NCI-H187 (cell line): ENCODE measurements around the gene SBNO2.

ENCODE experiments used
- DNase-seq, 2 experiments: peaks; one replicate each; lab custom pipeline; 2025; lab: John Stamatoyannopoulos, UW

Gene SBNO2

DNA sequence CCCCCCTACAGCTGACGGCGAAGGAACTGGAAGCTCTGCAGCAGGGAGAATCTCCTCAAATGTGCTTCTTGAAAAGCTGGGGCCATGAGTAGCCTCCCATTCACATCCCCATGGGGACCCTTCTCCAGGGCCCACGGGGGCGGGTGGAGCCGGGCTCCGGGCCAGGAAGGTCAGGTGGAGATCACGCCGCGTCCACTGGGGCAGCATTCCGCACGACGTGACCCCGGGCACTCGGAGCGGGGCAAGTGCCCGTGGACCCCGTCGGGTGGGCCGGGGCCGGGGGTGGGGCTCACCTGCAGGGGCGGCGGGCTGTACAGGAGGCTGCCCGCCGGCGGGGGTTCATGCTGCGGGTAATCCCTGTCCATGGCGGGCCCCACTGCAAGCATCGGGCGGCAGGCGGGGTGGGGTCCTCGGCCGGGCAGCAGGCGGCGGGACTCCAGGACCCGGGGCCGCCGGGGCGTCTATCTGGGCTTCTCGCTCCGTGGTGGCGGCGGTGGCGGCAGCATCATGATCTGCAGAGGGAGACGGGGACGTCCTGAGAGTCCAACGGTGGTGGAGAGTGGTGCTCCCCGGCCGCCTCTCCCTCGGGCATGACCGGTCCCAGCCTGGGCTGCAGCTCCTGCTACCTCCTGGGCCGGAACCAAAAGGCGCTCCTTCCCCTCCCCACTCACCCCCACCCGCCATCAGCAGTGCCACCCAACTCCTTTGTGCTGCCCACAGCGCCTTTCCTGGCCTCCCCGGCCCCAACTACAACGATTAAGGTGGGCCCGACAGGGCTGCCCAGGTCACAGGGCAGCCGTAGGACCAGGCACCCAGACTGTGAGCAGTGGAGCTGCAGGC is 20.0 kb downstream of the SBNO2 start:
- DNase-seq, result no peak

DNA sequence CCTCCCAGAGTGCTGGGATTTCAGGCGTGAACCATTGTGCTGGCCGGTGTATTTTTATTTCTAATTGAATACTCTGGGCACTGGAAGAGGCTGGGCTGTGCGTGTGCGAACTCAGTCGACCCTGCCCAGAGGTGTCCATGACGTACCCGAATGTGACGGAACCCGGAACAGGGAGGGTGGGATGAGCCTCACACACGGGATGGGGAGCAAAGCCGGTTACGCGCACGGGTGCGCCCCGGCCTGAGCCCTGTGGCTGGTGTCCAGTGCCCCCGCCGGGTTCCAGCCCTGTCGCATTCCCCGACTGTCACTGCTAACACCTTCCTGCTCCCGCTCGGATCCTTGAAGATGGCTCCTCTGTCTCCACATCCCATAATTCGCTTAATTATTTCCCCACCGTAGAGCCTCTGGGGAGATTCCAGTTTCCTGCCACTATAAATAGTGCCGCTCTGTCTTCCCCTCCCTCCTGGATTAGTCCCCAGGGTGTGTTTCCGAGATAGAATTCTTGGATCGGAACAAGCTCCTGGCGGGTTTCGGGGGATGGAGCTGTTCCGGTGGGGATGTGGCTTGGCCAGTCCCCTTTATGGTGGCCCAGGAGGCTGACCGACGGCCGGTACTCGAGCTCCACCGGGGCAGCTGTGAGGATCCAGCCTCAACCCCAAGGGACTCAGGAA is 22.0 kb downstream of the SBNO2 start:
- no peak for DNase-seq

DNA sequence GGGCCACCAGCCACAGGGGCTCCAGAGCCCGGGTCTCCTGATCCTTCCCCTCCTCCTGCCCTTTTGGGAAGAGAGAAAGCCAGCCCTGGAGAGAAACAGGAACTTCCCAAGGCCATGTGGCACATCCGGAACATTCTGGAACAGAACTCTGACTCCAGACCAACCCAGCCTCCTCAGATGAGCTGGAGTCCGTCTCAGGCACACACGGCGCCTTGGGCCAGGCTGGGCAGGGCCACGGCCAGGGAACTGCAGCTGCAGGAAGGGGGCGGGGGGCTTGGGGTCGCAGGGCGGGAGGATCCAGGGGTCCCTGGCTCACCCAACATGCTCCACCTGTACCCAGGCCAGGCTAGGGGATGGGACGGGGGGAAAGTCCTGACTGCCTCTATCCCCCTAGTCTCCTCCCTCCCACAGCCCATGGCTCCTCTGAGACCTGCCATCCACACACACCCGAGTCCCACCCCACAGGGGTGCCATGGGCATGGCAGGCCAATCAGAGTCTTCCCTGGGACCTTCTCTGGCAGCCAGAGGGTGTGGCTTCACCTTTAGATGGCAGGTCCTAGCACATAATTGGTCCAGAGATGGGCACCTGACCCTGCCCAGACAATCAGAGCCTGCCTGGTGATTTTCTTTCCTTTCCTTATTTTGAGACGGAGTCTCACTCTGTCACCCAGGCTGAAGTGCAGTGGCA is 22.9 kb downstream of the SBNO2 start:
- DNase-seq, result no peak

DNA sequence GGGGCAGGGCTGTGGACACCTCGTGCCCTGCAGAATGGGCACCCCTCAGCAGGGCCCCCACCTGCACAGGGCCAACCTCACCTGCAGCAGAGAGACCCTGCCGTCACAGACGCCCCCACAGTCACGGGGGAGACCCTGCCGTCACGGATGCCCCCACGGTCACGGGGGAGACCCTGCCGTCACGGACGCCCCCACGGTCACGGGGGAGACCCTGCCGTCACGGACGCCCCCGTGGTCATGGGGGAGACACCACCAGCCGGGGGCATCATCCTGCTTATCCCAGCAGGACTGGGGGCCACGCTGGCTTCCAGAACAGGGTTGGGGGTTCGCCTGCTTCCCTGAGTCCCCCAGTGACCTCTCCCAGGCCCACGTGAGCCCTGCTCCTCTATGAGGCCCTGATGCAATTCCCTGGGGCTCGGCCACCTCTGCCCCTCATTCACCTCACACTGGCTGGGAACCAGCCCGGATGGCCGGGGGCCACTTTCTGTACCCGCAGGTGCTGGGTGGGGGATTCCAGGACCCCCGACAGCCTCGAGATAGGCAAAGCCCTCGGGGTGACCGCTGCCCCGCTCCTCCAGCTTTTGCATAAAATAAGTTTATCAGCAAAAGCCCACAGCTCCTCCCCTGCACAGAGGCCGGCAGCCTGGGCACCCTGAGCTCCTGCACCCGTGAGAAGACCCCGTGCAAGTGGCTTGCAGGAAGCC is 23.6 kb downstream of the SBNO2 start:
- DNase-seq, result no peak

DNA sequence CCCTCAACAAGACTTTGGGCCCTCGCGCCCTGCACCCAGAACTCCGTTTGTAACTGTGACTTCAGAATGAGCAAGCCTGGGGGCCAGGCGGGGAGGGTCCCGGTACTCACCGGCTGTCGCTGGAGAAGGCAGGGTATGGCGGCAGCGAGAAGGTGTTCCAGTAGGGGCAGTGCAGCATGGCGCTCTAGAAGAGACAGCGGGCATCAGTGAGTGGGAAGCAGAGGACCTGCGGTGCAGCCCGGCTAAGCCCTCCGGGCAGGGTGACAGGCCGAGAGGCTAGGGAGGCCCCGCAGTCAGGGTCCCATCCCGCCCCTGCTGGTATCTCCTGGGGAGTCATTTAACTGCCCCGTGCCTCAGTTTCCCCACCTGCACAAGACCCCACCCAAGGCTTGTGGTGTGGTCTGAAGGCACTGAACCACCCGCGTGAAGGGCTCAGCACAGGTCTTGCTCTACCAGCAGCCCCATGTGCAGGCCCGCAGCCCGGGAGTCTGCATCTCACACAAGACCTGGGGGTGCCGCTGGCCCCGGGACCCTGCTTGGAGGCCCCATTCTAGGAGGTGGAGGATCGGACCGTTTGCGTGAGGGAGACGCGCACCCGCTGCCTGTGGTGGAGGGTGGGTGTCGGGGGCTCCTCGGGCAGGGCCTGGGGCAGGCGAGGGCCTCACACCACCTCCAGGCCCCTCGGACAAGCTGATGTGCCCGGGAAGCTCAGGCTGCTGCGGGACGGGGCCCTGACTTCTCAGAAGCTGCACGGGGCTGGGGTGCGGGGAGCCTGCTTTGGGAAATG is 24.6 kb downstream of the SBNO2 start:
- DNase-seq, result no peak

DNA sequence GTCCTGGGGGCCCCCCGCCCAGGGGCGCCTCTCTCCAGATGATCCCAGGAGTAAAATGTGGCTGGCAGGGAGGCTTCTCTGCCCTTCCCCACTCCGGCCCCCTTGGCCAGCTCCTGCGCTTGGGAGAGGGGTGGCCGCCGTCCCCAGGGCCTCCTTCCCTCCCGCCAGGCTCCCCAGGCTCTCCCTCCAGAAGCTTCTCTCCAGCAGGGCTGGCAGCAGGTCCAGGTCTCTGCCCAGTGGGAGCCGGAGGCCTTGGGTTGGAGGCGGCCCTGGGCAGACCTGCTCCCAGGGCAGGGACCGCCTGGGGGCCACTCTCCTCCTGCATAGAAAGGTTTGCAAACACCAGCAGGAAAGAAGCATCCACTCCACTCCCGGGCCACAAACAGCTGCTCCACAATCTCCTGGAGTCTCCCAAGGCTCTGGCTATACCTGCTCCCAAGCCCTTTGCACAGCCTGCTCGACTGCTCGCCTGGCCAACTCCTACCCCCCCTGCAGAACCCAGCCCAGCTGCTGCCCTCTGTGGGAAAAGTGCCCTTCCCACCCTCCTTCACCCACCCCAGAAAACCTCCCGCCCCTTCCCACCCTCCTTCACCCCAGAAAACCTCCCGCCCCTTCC is 26.0 kb downstream of the SBNO2 start:
- no peak for DNase-seq

DNA sequence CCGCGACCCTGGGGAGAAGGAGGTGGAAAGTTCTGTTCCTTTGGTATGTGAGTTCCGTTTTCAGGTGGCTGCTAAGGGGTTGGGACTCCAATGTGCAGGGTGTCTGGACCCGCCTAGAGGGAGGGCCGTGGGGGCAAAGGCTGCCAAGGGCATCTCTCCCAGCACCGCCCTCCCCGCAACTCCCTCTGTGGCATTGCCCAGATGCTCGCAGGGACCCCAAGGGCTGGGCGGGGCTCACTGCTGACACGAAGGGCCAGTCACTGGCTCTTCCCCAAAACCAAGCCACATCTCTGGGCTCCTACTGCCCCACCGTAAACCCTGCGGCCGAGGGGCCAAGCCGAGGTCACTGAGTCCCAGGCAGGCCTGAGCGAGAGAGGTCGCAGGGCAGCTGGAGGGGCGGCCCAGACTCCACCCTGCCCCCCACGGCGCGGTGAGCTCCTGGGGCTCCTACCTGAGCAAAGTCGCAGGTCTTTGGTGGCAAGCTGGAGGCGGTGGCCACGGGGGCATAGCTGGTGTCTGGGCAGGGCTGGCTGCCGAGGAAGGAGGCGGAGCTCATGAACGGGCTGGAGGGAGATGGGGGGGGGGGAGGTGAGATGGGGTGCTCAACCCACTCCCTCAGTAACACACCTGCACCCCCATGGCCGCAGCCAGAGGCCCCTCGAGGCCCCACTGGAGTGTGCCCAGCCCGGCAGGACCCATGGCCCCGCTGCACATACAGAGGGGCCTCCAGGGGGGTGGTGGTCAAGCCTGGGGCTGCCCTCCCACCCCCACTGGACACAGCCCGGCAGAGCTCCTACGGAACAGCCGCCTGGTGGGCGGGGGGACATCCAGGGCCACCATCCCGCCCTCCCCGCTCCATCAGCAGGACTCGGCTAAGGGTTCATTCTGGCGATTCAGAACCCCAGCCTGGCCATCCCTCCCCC is 26.9 kb downstream of the SBNO2 start:
- no peak for DNase-seq

DNA sequence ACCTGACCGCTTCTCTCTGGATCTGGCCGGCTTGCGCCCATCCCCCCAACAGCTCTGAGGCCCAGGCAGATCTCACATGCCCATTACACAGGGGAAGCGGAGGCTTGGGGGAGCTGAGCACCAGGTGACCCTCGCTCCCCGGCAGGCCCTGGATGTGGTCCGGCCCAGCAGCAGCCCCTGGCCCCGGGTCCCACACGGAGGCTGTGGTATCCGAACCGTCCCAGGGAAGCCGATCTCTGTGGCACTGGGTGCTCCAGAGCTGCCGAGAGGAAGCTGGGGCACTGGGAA is 27.7 kb downstream of the SBNO2 start:
- no peak for DNase-seq

DNA sequence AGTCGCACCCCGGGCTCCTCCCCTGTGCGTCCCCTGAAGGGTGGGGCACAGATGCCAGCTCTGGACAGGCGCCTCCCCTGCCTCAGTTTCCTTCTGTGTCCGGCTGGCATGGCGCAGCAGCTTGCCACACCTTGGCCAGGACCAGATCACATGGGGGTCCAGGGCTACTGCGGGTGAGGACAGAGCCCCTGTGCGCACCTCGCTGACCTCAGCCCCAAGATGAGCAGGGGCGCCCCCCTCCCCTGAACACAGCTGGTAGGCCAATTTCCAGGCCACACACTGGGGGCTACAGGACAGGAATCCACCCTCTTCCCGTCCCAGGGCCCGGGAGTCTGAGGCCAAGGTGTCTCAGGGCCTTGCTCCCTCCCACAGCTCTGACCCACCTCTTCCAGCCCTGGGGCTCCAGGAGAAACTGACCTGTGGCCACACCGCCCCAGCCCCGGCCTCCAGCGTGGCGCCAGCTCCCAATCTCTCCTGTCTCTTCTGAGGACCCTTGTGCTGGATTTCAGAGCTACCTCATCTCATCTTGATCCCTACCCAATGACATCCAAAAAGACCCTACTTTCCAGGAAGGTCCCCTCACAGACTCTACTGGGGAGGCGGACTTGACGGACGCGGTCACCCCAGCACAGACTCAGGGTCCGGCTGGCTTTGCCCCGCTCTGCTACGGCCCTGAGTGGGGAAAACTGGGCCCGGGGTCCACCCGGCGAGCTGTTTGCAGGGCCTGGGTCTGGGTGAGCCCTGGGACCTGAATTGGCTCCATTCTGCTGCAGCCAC is 28.2 kb downstream of the SBNO2 start:
- DNase-seq, result no peak

DNA sequence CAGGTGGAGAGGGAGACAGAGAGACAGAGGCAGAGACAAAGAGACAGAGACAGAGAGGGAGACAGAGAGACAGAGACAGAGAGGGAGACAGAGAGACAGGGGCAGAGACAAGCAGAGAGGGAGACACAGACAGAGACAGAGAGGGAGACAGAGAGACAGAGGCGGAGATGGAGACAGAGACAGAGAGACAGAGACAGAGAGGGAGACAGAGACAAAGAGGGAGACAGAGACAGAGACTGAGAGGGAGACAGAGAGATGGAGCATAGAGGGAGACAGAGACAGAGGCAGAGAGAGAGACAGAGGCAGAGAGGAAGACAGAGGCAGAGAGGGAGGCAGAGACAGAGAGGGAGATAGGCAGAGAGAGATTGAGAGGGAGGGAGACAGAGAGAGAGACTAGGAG is 29.3 kb downstream of the SBNO2 start:
- DNase-seq, result no peak

DNA sequence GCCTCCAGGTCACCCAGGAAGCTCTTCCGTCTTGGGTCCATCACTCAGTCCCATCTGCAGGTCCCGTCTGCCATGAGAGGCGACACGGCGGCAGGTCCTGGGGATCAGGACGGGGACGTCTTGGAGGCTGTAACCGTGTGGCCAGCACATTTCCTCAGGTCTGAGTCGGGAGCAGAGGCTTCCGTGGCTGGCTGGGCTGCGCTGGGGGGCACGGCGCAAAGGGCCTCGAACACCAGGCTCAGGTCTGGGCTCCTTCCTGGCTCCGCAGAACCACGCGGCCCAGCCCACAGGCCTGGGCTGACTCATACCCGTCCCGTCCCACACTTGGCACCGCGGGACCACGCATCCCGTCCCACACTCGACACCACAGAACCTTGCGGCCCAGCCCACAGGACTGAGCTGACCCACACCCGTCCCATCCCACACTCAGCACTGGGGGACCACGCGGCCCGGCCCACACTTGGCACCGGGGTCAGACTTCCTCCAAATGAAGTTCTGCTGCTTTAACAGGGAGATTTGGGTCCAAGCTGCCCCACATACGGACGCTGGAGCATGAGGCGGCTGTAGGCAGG is 30.2 kb downstream of the SBNO2 start:
- DNase-seq, result no peak

DNA sequence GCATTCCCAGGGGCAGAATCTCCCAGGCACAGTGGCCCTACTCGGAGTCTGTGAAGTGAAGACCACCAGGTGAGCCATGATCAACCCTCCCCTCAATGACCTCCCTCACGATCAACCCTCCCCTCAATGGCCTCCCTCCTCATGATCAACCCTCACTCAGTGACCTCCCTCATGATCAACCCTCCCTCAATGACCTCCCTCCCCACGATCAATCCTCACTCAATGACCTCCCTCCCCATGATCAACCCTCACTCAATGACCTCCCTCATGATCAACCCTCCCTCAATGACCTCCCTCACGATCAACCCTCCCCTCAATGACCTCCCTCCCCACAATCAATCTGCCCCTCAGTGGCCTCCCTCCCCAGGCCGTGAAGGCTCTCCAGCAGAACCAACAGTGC is 32.1 kb downstream of the SBNO2 start:
- DNase-seq, result no peak

DNA sequence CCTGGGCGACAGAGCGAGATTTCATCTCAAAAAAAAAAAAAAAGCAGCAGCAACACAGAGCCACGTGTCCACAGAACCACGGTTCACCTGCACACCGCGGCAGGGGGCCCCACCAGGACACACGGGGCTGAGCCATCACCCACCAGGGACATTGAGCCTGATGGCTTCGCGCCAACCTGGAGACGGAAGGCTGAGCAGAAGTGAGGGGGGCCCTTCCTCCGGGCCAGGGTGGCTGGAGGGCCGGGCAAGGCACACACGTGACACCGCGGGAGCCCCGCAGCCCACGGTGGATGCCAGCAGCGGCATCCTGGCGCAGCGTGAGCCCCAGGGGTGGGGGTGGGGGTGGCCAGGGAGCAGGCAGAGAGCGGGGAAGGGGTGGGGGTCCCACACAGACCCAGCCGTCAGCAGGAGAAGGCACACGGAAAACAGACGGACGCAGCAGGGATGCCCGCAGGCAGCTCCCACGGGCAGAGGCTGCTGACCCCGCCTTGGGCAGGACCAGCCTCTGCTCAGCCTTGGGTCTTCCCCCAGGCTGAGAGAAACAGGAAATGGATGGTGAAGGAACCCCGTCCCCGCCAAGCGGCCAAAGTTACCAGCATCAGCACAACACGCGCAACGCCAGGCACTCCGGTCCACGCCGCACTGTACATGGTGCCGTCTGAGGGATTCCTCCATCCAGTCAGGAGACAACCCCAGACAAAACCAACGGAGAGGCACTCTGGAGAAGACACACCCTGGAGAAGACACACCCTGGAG is 33.6 kb downstream of the SBNO2 start:
- DNase-seq, result no peak

DNA sequence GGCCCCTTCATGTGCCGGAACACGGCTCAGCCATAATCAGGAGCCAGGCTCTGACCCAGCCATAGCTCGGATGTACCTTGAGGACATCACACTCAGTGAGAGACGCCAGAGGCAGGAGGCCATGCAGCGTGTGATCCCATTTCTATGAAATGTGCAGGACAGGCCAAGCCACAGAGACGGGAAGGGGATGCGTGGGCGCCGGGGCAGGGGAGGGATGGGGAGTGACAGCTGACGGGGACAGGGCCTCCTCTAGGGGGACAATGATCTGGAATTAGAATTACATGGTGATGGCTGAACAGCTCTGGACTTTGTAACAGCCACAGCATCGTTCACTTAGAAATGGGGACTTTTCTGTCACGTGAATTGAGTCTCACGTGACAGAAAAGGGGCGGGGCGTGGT is 34.9 kb downstream of the SBNO2 start:
- DNase-seq, result no peak

DNA sequence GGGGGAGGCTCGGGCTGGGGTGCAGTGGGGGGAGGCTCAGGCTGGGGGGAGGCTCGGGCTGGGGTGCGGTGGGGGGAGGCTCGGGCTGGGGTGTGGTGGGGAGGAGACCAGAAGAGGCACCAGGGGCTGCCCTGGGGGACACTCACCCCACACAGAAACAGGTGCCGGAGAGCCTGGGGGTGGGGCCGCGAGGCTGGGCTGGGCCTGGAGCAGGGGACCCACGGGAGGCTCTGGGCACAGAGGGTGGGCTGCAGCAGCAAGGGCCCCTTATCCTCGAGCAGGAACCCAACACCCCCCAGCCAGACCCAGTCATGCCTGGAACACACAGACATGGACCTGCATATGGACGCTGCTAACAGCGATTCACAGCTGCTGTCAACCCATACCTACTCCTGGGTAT is 35.9 kb downstream of the SBNO2 start:
- DNase-seq, result no peak

DNA sequence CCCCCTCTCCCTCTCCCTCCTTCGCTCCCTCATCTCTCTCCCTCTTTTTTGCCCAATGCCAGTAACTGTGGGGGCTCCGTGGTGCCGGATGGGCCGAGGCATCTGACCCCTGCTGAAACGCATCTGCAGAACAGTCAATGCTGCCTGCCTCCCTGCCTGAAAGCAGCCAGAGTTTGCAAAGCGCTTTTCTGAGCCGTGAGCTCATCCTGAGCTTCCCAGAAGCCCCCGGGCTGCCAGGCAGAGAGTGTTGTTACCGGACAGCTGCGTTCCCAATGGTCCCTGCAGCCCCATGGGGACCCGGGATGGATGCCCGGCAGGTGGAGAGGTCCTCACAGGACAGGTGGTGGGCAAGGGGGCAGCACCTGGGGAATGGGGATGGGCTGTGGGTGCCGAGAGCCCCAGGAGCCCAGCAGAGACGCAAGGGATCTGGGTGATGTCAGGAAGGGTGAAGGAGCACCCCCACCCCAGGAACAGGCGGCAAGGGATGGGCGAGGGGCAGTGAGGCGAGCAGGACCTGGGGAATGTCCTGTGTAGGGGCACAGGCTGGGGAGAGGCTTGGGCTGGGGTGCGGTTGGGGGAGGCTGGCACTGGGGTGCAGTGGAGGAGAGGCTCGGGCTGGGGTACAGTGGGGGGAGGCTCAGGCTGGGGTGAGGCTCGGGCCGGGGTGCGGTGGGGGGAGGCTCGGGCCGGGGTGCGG is 37.3 kb downstream of the SBNO2 start:
- DNase-seq, result no peak

DNA sequence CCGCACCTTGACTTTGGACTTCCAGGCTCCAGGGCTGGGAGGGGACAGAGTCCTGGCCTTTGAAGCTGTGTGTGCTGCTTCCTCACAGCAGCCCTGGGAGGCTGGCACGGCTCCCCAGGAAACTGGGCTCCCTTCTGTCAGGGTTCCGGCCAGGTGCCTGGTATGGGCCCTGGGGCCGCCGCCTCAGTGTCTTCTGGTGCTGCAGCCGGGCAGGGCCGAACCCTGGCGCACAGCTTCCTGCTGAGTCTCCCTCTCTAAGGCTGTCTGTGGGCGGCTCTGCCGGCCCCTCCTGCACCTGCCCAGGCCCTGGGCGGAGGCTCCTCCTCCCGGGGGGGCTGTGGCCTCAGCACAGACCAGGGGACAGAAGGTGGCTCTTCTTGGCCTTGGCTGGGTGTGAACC is 37.9 kb downstream of the SBNO2 start:
- no peak for DNase-seq

DNA sequence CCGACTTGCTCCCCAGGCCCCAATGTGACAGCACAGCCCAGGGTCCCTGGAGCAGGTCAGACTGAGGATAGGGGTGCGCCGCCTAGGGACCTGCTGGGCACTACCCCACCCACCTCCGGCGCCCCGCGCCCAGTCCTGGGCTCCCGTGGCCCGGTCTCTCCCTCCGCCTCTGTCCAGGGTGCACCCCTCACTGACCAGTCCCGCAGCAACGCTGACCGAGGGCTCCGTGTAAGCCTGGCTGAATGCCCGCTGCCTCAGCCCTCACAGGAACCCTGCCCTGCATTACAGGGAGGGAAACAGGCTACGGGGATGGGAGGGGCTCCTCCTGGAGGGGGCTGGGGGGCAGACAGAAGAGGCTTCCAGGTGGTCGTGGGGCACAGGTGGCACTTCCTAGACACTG is 38.6 kb downstream of the SBNO2 start:
- DNase-seq, result no peak
